ENCODE measurements around the gene JARID2.

GRCh38 chr6:15504040-15504495 is 258.2 kb downstream of the JARID2 start:
- TF ChIP-seq, protein P1, sequence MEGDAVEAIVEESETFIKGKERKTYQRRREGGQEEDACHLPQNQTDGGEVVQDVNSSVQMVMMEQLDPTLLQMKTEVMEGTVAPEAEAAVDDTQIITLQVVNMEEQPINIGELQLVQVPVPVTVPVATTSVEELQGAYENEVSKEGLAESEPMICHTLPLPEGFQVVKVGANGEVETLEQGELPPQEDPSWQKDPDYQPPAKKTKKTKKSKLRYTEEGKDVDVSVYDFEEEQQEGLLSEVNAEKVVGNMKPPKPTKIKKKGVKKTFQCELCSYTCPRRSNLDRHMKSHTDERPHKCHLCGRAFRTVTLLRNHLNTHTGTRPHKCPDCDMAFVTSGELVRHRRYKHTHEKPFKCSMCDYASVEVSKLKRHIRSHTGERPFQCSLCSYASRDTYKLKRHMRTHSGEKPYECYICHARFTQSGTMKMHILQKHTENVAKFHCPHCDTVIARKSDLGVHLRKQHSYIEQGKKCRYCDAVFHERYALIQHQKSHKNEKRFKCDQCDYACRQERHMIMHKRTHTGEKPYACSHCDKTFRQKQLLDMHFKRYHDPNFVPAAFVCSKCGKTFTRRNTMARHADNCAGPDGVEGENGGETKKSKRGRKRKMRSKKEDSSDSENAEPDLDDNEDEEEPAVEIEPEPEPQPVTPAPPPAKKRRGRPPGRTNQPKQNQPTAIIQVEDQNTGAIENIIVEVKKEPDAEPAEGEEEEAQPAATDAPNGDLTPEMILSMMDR (IDR thresholded peaks at IDR 0.05): no peak
- 0 out of 4 replicates have a peak, but pooled peaks of 1 of the 2 experiments have one; percentile 3 for TF ChIP-seq EP300 (IDR thresholded peaks at IDR 0.05; ENCODE audit: borderline replicate concordance in 1 of 2, low read depth in 1 of 2, low read length in 1 of 2)
- TF ChIP-seq NFIC (IDR thresholded peaks at IDR 0.05; ENCODE audit: borderline replicate concordance): no peak
- no peak for TF ChIP-seq EZH2phosphoT487 (IDR thresholded peaks at IDR 0.05; ENCODE audit: borderline replicate concordance, low read depth)
- no peak for TF ChIP-seq ZBTB33 (IDR thresholded peaks at IDR 0.05; ENCODE audit: borderline replicate concordance, low read depth)
- TF ChIP-seq TAF1 (IDR thresholded peaks at IDR 0.05; ENCODE audit: borderline replicate concordance, low read depth, low read length): no peak

Measured in SK-N-SH (cell line).